Activated CD8-positive, alpha-beta T cell treated with anti-CD3 and anti-CD28 coated beads, Interleukin-2, amount 10 ng/mL, durations not matched to agents 7 days and 5 days (primary cell): ENCODE data around the gene PASK. TPM values are rescaled to one million over a fixed set of nuclear protein-coding genes. Genes with fewer than 3 reads are reported as not detected.
A peak's percentile ranks its signal among the peaks of the same experiment; 100 is the strongest.

Experiments
- ATAC-seq: fragments of 150-1000 bp; cut with Tn5 transposase; one replicate; pipeline ENCODE4 v1.10.0; 2021; ENCODE audit warnings: moderate library complexity
- CTCF ChIA-PET: fragments of 350-600 bp; sonication (Branson Sonifier 250); formaldehyde crosslinking; loops from one replicate; lab custom pipeline; 2021; ENCODE audit warnings: antibody characterized with exemption; lab: Charles Lee
- POLR2A ChIA-PET: fragments of 350-600 bp; sonication (Branson Sonifier 250); formaldehyde crosslinking; loops from one replicate; lab custom pipeline; 2021; ENCODE audit warnings: antibody characterized with exemption; lab: Charles Lee
- DNase-seq: peaks from one replicate; pipeline ENCODE4 v3.0.0-alpha.2; 2020
- H3K27ac Mint-ChIP-seq: one replicate; pipeline ENCODE4 v1.8.0; 2021; ENCODE audit warnings: mild to moderate bottlenecking, mixed read lengths
- H3K27me3 Mint-ChIP-seq: one replicate; pipeline ENCODE4 v1.8.0; 2021; ENCODE audit warnings: low read depth, mixed read lengths
- H3K36me3 Mint-ChIP-seq: one replicate; pipeline ENCODE4 v1.8.0; 2021; ENCODE audit warnings: low read depth, mixed read lengths
- H3K4me1 Mint-ChIP-seq: one replicate; pipeline ENCODE4 v1.8.0; 2021; ENCODE audit warnings: low read depth, mixed read lengths
- H3K4me3 Mint-ChIP-seq: one replicate; pipeline ENCODE4 v1.8.0; 2021; ENCODE audit warnings: mild to moderate bottlenecking, mixed read lengths
- H3K9me3 Mint-ChIP-seq: one replicate; pipeline ENCODE4 v1.8.0; 2022; ENCODE audit warnings: mixed read lengths; ENCODE audit not compliant: insufficient read depth
- total RNA-seq, 2 experiments: library from RNA; stranded (reverse); gene quantifications; one replicate each; pipeline ENCODE4 v1.2.3, GENCODE V29; 2021

Gene PASK
- total RNA-seq, 2 experiments from 2014 or later, result 46.7 to 52.4 TPM

- Mint-ChIP-seq H3K36me3 (no peaks in the 10 kb centered on the region), H3K27ac (no peak overlapping the region), H3K9me3 (no peaks in the 10 kb centered on the region), H3K4me1 (no peaks in the 10 kb centered on the region), H3K4me3 (no peak overlapping the region), H3K27me3 (no peaks in the 10 kb centered on the region)
- ChIA-PET CTCF (no interaction called here), POLR2A (no interaction called here)
- no peak for ATAC-seq
- peak; percentile 7 for DNase-seq
These were observed 84.4 kb downstream of the PASK start for GRCh38 chr2:241064802-241065354.

- Mint-ChIP-seq H3K4me3 (no peak overlapping the region), H3K27me3 (no peaks in the 10 kb centered on the region), H3K36me3 (no peaks in the 10 kb centered on the region), H3K27ac (no peak overlapping the region), H3K4me1 (no peaks in the 10 kb centered on the region), H3K9me3 (no peaks in the 10 kb centered on the region)
- peak; percentile 77 for ATAC-seq
- peak; percentile 43 for DNase-seq
- CTCF ChIA-PET, result no interaction called here
- POLR2A ChIA-PET, result no interaction called here
These were observed 85.1 kb downstream of the PASK start for GRCh38 chr2:241064008-241064801.

- Mint-ChIP-seq H3K27ac (no peak overlapping the region), H3K9me3 (no peaks in the 10 kb centered on the region), H3K27me3 (no peaks in the 10 kb centered on the region), H3K4me1 (no peaks in the 10 kb centered on the region), H3K36me3 (no peaks in the 10 kb centered on the region), H3K4me3 (no peak overlapping the region)
- CTCF ChIA-PET, result no interaction called here
- ATAC-seq (no peak), DNase-seq (no peak)
- POLR2A ChIA-PET, result no interaction called here
These were observed 85.7 kb downstream of the PASK start for GRCh38 chr2:241063587-241063986.

- Mint-ChIP-seq H3K4me3 (no peak overlapping the region), H3K27ac (no peak overlapping the region), H3K4me1 (no peaks in the 10 kb centered on the region), H3K36me3 (no peaks in the 10 kb centered on the region), H3K27me3 (no peaks in the 10 kb centered on the region), H3K9me3 (no peaks in the 10 kb centered on the region)
- peak; percentile 14 for DNase-seq
- CTCF ChIA-PET, result no interaction called here
- no peak for ATAC-seq
- POLR2A ChIA-PET, result no interaction called here
These were observed 86.2 kb downstream of the PASK start for GRCh38 chr2:241063093-241063551.

GRCh38 chr2:241062389-241063092 is 86.7 kb downstream of the PASK start:
- no peaks in the 10 kb centered on the region for H3K4me1 Mint-ChIP-seq
- DNase-seq, result peak; percentile 17
- ATAC-seq, result no peak
- H3K4me3 Mint-ChIP-seq, result no peak overlapping the region
- H3K27me3 Mint-ChIP-seq, result no peaks in the 10 kb centered on the region
- H3K9me3 Mint-ChIP-seq, result no peaks in the 10 kb centered on the region
- no peaks in the 10 kb centered on the region for H3K36me3 Mint-ChIP-seq
- H3K27ac Mint-ChIP-seq, result no peak overlapping the region
- ChIA-PET POLR2A (no interaction called here), CTCF (no interaction called here)

GRCh38 chr2:241061275-241061674 is 88.0 kb downstream of the PASK start:
- ChIA-PET CTCF (interaction anchor here (1.0 kb wide), 1 partner anchor 17 kb away, joined by 3 read pairs; no protein-coding TSS in a partner anchor), POLR2A (no interaction called here)
- no peak overlapping the region for H3K27ac Mint-ChIP-seq
- H3K27me3 Mint-ChIP-seq, result no peaks in the 10 kb centered on the region
- H3K4me1 Mint-ChIP-seq, result no peaks in the 10 kb centered on the region
- H3K9me3 Mint-ChIP-seq, result no peaks in the 10 kb centered on the region
- DNase-seq, result no peak
- ATAC-seq, result no peak
- no peak overlapping the region for H3K4me3 Mint-ChIP-seq
- no peaks in the 10 kb centered on the region for H3K36me3 Mint-ChIP-seq

Other genes starting within 250 kb of the PASK start
- gene CROCC2, start 243.1 kb downstream of the PASK start, total RNA-seq, result not detected
- gene SNED1, start 150.9 kb downstream of the PASK start, total RNA-seq, result 1 to 10 TPM; 3.4 to 3.5 TPM
- 10 to 100 TPM; 24.1 to 26.3 TPM for gene MTERF4, start 47.2 kb downstream of the PASK start, total RNA-seq
- 10 to 100 TPM; 90.8 to 97.2 TPM for gene PPP1R7, start 995 bp upstream of the PASK start, total RNA-seq
- gene ANO7, start 39.2 kb upstream of the PASK start, total RNA-seq, result under 1 TPM; 0.29 to 0.31 TPM
- gene HDLBP, start 166.2 kb upstream of the PASK start, total RNA-seq, result 100 to 1,000 TPM; 186 to 187 TPM
- 100 to 1,000 TPM; 247 TPM for gene SEPTIN2, start 166.5 kb upstream of the PASK start, total RNA-seq
- gene FARP2, start 206.8 kb upstream of the PASK start, total RNA-seq, result 10 to 100 TPM; 19.3 to 22.7 TPM